ENCODE results near the gene ZDHHC20.

- TF ChIP-seq CTCF (IDR thresholded peaks at IDR 0.05) = no peak
- TF ChIP-seq POLR2A (IDR thresholded peaks at IDR 0.05) = no peak
Measured at GRCh38 chr13:21486322-21486721, 27.2 kb upstream of the ZDHHC20 start.

All from lower leg skin (tissue), 3 donors.